Measurements from ENCODE around the gene DDX1. TPM values are rescaled to one million over a fixed set of nuclear protein-coding genes. Genes with fewer than 3 reads are reported as not detected.

DDX1 gene
- total and polyA plus RNA-seq, 2 experiments from 2014 or later, result 37.5 to 109 TPM

DNA sequence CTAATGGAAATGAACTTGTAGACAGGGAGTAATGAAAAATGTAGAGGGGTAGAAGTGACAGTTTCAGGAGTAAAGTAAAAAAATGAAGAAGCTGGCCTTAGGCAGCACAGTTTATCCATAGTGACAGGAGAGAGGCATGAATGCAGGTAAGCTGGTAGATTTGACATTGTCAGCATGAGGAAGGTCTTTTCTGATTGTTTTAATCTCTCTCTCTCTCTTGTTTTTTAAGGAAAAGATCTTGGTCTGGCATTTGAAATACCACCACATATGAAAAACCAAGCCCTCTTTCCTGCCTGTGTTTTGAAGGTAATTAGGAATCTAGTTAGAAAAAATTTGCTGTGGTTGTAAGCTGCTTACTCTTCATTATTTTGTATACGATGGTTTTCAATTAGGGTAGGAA lies 14.1 kb downstream of the DDX1 start:
- no peaks in the 10 kb centered on the region for H3K4me1 ChIP-seq (ENCODE audit: low read depth)
- H3K27me3 ChIP-seq, result no peaks in the 10 kb centered on the region
- no peak for DNase-seq (ENCODE audit: low read depth in 1 of 2, low spot score in 1 of 2)
- no peak overlapping the region for H3K4me3 ChIP-seq
- H3K36me3 ChIP-seq, result peaks cover 89% of the 10 kb centered on the region
- TF ChIP-seq, protein P1, sequence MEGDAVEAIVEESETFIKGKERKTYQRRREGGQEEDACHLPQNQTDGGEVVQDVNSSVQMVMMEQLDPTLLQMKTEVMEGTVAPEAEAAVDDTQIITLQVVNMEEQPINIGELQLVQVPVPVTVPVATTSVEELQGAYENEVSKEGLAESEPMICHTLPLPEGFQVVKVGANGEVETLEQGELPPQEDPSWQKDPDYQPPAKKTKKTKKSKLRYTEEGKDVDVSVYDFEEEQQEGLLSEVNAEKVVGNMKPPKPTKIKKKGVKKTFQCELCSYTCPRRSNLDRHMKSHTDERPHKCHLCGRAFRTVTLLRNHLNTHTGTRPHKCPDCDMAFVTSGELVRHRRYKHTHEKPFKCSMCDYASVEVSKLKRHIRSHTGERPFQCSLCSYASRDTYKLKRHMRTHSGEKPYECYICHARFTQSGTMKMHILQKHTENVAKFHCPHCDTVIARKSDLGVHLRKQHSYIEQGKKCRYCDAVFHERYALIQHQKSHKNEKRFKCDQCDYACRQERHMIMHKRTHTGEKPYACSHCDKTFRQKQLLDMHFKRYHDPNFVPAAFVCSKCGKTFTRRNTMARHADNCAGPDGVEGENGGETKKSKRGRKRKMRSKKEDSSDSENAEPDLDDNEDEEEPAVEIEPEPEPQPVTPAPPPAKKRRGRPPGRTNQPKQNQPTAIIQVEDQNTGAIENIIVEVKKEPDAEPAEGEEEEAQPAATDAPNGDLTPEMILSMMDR (IDR thresholded peaks at IDR 0.05; ENCODE audit: low read depth, low read length), result no peak
- no peaks in the 10 kb centered on the region for H3K9me3 ChIP-seq (ENCODE audit: low read depth)
- no peak overlapping the region for H3K27ac ChIP-seq

DNA sequence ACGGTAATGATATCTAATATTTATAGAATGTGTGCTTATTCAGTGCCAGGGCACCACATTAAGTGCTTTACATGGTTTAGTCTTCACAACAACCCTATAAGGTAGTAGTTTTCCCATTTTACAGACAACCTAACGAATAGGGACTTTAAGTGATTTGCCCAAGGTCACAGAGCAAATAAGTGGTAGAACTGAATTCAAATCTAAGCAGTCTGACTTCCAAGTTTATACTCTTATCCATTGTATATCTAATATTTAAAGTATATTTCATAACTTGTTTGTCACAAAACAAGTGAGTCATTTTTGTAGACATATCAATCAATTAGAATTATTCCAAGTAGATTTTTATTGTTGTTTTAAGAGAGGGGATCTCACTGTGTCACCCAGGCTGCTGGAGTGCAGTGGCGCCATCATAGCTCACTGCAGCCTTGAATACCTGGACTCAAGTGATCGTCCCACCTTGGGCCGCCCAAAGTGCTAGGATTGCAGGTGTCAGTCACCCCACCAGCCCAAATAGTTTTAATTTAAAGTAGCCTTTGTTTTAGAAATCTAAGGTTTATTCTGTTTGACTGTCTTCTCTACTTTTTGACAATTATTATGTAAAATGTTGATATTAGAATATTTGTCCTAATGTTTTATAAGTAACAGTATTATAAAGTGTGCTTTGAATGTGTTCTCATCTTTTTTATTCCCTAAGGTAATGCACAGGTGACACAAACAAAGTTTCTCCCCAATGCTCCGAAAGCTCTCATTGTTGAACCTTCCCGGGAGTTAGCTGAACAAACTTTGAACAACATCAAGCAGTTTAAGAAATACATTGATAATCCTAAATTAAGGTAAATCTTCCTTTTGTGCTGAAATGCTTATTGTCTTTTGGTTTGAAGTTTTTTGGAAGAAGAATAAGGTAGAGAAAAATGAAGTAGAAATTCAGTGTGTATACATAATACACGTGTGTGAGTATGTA lies 15.1 kb downstream of the DDX1 start:
- no peak for DNase-seq (ENCODE audit: low read depth in 1 of 2, low spot score in 1 of 2)
- Histone ChIP-seq H3K27me3 (no peaks in the 10 kb centered on the region), H3K36me3 (peaks cover 79% of the 10 kb centered on the region), H3K4me1 (ENCODE audit: low read depth) (no peaks in the 10 kb centered on the region), H3K9me3 (ENCODE audit: low read depth) (no peaks in the 10 kb centered on the region), H3K4me3 (no peak overlapping the region), H3K27ac (no peak overlapping the region)
- TF ChIP-seq, protein P1 (IDR thresholded peaks at IDR 0.05; ENCODE audit: low read depth, low read length), result no peak

DNA sequence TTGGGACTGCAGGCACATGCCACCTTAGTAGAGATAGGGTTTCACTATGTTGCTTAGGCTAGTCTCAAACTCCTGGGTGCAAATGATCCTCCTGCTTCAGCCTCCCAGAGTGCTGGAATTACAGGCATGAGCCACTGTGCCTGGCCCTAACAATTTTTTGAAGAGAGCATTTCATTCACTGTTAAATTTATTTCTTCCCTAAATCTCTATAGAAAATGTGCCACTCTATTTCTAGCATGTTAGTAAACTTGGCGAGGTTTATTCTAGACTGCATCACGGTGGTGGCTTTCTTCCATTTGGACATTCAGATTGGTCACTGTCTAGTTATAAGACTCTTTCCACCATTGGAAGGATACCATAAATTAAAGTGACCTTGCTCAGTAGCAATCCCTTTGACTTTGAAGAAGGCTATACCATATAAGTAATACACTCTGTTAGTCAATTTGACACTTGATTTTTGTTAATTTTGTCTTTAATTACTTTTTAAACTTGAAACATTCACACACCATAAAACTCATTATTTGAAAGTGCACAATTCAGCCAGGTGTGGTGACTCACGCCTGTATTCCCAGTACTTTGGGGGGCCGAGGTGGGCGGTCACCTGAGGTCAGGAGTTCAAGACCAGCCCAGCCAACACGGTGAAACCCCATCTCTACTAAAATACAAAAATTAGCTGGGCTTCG lies 16.2 kb downstream of the DDX1 start:
- Histone ChIP-seq H3K4me3 (no peak overlapping the region), H3K9me3 (ENCODE audit: low read depth) (no peaks in the 10 kb centered on the region), H3K36me3 (peaks cover 68% of the 10 kb centered on the region), H3K27ac (no peak overlapping the region), H3K27me3 (no peaks in the 10 kb centered on the region), H3K4me1 (ENCODE audit: low read depth) (no peaks in the 10 kb centered on the region)
- no peak for DNase-seq (ENCODE audit: low read depth in 1 of 2, low spot score in 1 of 2)
- TF ChIP-seq, protein P1 (IDR thresholded peaks at IDR 0.05; ENCODE audit: low read depth, low read length), result no peak

DNA sequence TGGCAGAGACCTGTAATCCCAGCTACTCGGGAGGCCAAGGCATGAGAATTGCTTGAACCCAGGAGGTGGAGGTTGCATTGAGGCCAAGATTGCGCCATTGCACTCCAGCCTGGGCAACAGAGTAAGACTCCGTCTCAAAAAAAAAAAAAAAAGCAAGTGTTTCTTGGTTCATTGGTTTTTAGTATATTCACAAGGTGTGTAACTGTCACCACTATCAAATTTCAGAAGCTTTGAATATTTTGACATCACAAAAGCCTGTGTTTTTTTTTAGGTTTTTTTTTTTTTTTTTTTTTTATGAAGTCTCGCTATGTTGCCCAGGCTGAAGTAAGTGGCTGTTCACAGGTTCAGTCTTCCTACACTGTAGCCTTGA lies 16.7 kb downstream of the DDX1 start:
- Histone ChIP-seq H3K9me3 (ENCODE audit: low read depth) (no peaks in the 10 kb centered on the region), H3K4me1 (ENCODE audit: low read depth) (no peaks in the 10 kb centered on the region), H3K36me3 (peaks cover 62% of the 10 kb centered on the region), H3K27me3 (no peaks in the 10 kb centered on the region), H3K27ac (no peak overlapping the region), H3K4me3 (no peak overlapping the region)
- DNase-seq (ENCODE audit: low read depth in 1 of 2, low spot score in 1 of 2), result no peak
- TF ChIP-seq, protein P1 (IDR thresholded peaks at IDR 0.05; ENCODE audit: low read depth, low read length), result no peak

DNA sequence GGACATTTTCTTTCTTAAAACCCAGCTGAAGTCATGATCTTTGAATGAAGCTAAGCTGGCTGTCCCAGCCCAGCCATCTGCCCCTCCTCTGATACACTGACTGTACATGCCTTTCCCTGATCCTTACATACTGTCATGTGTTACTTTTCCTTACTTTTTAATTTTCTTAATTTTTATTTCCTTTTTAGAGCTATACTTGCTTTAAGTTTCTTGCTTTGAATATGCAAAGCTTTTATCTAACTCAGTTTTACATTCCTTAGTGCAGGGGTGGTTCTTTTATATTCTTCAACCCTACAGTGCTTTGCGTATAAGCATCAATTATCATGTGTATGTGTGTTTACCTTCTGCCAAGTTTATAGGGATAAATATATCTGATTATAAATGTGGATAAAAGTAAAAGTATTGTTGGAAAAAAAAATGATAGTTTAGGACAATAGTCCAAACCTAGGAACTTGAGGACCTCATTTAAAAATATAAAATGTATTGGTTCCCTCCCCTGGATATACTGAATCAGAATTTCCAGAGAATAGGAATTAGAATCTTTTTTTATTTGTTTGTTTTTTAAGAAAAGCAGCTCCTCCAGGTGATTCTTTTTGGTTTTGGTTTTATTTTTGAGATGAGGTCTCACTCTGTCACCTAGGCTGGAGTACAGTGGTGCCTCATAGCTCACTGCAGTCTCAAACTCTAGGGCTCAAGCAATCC lies 17.8 kb downstream of the DDX1 start:
- Histone ChIP-seq H3K27me3 (no peaks in the 10 kb centered on the region), H3K36me3 (peaks cover 54% of the 10 kb centered on the region), H3K27ac (no peak overlapping the region), H3K9me3 (ENCODE audit: low read depth) (no peaks in the 10 kb centered on the region), H3K4me3 (no peak overlapping the region), H3K4me1 (ENCODE audit: low read depth) (no peaks in the 10 kb centered on the region)
- TF ChIP-seq, protein P1 (IDR thresholded peaks at IDR 0.05; ENCODE audit: low read depth, low read length), result no peak
- DNase-seq (ENCODE audit: low read depth in 1 of 2, low spot score in 1 of 2), result no peak
